ENCODE data around the gene KPNA1.
"Not testable (repeated sequence)": the region's sequence is repeated elsewhere in the genome, so short reads cannot be mapped to it uniquely, and the experiment has no call there.

Gene KPNA1

DNA sequence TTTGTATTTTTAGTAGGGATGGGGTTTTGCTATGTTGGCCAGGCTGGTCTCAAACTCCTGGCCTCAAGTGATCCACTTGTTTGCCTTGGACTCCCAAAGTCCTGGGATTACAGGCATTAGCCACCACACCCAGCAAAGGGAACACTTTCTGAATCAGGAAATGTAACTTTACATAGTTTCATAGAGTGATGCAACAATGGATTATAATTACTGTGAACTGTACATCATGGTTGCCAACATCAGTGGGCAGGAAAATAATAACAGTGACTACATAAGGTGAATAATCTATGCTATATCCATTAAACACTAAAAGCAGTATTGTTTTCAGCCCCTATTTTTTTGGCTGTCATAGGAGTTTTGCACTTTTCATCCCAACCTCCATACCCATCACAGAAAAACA lies 5.0 kb upstream of the KPNA1 start:
- DNase-seq: no peak

DNA sequence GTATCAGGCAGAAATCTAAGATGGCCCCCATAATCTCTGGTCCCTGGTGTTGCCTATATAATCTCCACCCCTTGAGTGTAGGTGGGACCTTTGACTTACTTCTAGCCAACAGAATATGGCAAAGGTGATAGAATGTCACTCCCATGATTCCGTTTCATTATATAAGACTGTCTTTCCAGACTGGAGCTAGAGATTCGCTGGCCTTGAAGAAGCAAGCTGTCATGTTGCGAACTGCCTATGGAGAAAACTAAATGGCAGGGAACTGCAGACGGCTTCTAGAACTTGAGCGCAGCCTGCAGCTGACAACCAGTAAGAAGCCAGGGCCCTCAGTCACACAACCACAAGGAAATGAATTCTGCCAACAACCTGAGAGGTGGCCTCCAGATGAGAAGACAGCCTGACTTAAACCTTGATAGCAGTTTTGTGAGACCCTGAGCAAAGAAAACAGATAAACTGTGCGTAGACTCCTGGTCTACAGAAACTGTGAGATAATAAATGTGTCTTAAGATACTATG lies 2.2 kb upstream of the KPNA1 start:
- DNase-seq: no peak

DNA sequence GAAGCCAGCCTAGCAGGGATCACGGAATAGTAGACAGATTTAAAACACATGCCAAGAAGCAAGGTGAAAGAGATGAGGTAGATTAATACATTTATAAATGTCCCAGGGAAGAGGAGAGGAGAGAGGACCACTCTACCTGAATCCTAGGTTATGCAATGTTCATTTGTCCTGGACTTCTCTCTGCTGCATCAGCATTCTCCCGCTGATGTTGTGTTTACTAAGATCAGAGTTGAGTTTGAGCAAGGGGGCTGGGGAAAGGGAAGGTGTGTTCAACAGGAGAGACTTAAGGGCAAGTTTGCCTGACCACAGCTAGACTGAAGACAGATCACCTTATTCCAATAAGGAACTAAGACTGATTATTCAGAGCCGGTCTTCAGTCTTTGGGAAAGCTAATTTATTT lies 1.1 kb upstream of the KPNA1 start:
- DNase-seq: no peak

DNA sequence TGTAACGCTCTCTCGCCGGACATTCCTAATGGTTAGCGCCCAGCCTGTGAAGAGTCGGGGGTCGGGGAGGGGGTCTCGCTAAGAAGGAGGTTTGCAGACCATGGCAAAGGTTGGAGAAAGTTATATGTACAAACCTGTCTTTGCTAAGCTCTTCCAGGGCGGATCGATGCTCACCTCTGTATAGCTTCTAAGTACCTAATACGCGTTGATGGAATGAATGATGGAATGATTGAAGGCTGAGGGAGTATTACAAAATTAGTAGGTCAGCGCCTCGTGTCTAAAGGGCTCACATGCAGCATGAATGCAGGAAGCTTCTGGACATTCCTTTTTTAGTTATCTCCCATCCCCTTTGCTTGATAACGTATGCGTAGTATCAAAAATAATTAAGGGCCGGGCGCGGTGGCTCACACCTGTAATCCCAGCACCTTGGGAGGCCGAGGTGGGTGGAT lies 305 bp upstream of the KPNA1 start:
- DNase-seq: no peak

DNA sequence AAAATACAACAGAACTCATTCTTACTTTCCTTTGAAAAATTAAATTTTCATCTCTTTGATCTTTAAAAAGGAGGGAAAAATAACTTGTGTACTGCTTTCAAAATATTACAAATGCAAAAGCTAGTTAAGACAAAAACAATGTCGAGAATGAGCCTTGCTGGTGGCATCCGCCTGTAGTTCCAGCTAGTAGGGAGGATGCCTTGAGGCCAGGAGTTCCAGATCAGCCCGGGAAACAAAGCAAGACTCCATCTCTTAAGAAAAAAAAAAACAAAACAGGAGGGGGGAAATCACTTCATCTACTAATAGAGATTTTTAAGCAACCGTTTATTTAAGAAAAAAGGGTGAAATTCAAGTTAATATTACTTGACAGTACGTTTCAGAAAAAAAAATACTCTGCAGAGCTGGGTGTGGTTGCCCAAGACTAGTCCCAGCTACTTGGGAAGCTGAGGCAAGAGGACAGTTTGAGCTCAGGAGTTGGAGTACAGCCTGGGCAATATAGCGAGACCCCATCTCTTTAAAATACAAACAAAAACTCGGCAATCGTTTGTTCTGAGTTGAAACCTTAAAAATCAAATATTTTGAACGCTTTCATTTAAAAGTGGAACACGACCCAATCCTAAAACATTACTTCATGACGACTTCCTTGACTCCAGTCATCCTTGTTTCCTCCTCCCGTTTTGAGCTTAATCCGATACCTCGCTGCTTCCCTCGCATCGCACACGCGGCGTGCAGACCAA lies 1.2 kb downstream of the KPNA1 start:
- no peak for DNase-seq

DNA sequence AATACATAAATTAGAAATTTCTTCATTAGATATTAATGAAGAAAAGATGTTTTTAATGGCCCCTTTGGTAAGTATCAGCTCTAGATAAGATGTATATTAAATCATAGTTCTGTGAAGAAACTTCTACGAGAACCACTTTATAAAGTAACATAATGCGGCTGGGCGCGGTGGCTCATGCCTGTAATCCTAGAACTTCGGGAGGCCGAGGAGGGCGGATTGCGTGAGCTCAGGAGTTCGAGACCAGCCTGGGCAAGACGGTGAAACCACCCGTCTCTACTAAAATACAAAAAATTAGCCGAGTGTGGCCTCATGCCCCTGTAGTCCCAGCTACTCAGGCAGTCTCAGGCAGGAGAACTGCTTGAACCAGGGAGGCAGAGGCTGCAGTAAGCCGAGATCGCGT lies 2.5 kb downstream of the KPNA1 start:
- DNase-seq: no peak

DNA sequence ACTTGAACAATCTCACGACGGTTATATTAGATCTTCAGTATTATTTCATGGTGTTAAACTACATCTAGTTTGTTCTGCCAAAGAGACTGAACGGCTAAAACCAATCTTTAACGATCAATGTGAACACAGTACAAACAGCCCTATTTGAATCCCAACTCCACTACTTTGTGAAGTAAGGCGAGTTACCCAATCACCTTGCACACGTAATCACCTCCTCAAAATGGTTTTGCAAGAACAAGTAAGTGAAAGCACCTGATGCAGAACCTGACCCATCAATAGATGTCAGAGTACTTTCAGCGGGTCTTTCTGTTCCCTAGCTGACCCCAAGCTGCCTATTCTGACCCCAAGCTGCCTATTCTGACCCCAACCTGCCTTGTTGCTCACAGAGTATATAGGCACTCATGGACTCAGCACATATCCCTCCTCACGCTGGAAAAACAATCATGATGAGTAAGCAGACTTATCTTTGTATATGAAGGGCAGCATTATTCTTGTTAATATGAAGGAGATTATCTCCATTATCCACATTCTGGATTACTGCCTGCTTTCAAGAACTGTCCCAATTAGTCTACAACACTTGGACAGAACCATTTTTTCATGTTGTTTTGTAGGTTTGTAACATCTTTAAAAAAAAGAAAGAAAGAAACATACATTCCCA lies 3.7 kb downstream of the KPNA1 start:
- no peak for DNase-seq

DNA sequence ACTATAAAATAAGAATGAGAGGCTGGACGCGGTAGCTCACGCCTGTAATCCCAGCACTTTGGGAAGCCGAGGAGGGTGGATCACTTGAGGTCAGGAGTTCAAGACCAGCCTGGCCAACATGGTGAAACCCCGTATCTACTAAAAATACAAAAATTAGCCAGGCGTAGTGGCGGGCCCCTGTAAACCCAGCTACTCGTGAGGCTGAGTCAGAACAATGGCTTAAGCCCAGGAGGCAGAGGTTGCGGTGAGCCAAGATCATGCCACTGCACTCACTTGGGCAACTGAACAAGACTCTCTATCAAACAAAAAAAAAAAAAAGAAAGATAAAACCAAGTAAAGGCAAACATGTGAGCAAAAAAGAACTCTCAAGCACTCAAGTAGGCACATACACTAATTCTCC lies 5.8 kb downstream of the KPNA1 start:
- not testable (repeated sequence) for DNase-seq

DNA sequence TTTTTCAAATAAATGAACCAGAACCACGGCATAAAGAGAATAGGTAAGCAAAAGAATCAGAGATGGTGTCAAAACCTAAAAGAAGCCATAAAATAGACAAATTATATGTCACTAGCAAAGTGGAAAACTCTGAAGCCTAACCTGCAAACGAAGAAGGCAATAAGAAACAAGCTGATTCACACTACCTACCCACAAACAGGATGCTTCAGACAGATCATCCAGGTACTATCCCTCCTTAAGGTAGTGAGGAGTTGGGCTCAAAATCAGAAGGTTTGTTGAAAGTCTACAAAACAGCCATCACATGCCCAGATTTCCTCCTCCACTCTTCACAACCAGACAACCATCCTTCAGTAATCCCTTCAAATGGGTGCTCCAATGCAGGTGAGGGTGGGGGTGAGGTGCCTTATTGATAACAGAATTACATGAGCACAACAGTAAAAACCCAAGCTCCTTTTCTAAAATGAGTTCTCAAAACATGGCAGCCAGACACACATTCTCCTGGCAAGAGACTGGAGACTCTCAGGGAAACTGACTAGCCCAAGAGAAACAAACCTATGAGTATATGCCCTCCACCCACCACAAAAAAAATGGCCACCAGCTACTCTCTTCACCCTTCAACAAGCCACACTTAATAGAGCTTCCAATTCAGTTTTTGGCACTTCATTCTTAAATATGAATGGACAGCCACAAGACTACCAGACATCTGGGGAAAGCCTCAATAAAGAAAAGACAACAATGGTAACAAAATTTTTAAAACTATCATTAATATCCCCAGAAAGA lies 6.4 kb downstream of the KPNA1 start:
- no peak for DNase-seq

DNA sequence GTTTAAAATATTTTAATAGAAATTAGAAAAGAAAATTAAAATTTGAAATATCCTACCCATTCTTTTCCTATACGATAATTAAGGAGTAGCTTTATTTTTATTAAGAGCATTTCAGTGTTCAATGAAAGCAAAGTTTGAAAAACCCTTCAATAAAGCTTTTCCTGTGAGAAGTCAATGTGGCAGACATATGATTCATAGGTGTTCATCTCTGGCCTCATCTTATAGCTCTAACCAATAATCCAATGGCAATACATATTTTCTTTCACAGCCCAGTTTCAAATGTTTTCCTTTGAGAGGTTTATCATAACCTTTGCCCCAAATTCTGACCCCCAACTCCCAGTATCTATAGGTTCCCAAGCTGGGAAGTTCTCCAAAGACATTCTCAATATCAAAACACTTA lies 8.3 kb downstream of the KPNA1 start:
- DNase-seq: no peak

DNA sequence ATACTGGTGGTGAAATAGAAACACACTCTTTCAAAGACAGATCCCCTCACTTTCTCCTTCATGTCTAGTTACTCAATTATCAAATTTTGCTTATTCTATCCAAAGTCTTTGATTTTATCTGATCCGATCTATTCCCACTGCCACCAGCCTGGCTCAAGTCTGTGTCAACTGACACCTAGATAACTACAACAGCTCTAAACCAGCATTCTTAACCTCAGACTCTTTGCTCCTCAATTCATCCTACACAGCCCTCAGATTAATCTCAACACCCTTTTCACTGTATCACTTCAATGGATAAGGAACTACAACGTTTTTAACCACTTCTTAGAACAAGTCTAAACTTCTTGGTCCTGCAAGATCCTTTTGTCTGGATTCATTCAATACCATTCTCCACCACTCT lies 9.1 kb downstream of the KPNA1 start:
- DNase-seq: no peak

DNA sequence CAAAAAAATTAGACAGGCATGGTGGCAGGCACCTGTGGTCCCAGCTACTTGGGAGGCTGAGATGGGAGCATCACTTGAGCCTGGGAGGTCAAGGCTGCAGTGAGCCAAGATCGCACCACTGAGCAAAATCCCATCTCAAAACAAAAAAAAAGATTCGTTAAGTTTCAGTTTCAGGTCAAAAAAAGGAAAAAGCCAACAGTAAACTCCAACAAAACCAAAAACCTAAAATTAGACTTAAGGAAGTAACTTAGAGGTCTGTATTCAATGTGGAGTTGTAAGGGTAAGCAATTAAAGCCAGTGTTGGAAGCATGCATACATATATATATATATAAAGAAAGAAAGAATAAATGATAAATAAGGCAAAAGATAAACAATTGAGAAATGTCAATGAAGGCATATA lies 11.8 kb downstream of the KPNA1 start:
- no peak for DNase-seq

DNA sequence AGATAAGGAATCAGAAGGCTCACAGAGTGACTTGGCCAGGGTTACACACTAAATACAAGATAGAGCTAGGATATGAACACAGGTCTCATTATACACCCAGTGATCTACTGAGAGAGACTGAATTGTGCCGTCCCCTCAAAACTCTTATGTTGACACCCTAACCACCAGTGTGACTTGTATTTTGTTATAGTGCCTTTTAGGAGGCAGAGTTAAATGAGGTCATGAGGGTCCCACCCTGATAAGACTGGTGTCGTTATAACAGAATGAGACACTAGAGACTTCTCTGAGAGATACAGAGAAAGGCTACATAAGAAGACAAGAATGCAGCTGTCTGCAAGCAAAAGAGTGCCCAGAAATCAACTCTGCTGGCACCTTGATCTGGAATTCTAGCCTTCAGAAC lies 12.6 kb downstream of the KPNA1 start:
- no peak for DNase-seq

DNA sequence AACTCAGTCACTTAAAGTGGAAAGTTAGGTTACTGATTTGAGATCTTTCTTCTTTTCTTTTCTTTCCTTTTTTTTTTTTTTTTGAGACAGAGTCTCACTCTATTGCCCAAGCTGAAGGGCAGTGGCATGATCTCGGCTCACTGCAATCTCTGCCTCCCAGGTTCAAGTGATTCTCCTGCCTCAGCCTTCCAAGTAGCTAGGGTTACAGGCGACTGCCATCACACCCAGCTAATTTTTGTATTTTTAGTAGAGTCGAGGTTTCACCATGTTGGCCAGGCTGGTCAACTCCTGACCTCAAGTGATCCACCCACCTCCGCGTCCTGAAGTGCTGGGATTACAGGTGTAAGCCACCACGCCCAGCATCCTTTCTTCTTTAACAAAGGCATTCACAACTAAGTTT lies 13.8 kb downstream of the KPNA1 start:
- DNase-seq: not testable (repeated sequence)

DNA sequence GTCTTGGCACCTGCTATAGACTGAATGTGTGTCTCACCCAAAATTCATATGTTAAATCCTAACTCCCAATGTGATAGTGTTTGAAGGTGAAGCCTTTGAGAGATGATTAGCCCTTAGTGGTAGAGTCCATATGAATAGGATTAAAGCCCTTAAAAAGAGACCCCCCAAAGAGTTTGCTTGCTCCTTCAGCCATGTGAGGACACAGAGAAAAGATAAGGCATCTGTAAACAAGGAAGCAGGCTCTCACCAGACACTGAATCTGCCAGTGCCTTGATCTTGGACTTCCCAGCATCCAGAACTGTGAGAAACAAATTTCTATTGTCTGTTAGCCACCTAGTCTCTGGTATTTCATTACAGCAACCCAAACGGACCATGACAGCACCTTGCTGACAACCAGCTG lies 16.6 kb downstream of the KPNA1 start:
- DNase-seq: no peak

DNA sequence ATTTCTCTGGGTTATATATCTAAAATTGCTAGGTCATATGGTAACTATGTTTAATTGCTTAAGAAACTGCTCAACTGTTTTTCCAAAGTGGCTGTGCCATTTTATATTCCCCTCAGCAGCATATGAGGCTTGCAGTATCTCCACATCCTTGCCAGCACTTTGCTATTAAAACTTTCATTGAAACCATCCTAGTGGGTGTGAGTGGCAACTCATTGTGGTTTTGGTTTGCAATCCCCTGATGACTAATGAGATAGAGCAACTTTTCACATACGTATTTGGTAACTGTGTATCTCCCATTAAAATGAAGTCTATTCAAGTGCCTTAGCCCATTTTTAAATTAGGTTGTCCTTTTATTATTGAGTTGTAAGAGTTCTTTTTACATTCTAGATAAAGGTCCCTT lies 17.3 kb downstream of the KPNA1 start:
- no peak for DNase-seq

DNA sequence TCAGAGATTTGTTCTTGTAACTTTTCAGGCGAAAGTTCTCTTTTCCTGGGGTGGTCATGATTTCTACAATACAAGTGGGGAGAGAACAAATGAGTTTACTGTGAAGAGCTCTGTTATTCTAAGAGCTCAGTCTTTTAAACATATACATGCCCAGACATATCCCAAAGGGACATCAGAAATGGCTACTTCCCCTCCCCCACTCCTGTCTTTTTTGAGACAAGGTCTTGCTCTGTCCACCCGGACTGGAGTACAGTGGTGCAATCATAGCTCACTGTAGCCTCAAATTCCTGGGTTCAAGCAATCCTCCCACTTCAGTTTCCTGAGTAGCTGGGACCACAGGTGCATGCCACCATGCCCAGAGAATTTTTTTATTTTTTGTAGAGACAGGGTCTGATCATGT lies 18.2 kb downstream of the KPNA1 start:
- DNase-seq: no peak

DNA sequence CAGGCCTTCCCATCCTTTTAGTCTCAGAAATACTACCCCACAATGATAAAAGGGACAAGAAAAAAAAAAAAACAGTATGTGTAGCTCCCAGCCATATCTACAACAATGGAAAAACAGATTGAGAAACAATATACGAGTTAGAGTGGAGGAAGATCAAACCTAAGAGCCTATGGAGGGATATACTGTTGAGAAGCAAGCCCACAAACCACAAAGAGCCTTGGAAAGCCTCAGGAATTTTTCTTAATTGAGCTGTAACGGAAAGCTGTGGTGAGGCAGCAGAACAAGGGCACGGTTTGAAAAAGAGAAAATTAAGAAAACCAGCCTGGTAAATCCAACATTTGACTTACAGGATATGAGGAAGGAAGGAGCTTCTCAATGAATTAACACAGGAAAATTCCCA lies 21.4 kb downstream of the KPNA1 start:
- no peak for DNase-seq

DNA sequence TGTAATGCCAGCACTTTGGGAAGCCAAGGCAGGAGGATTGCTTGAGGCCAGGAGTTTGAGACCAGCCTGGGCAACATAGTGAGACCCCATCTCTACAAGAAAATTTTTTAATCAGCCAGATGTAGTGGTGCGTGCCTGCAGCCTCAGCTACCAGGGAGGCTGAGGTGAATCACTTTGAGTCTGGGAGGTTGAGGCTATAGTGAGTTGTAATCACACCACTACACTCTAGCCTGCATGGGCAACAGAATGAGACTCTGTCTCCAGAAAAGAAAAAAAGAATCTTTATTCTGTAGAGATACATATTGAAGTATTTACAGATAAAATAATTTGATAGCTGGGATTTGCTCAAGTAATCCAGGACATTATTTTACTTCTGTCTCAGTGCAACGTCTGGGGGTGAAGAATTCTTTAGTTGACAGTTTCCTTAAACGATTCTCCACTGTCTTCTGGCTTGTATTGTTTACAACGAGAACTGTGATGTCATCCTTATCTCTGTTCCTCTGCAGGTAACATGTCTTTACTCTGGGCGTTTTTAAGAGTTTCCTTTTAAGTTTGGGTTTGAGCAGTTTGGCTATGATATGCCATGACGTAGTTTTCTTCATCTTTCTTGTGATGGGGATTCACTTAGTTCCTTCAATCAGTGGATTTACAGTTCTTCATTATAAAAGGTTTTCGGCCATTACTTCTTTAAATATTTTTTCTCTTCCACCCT lies 26.3 kb downstream of the KPNA1 start:
- no peak for DNase-seq

DNA sequence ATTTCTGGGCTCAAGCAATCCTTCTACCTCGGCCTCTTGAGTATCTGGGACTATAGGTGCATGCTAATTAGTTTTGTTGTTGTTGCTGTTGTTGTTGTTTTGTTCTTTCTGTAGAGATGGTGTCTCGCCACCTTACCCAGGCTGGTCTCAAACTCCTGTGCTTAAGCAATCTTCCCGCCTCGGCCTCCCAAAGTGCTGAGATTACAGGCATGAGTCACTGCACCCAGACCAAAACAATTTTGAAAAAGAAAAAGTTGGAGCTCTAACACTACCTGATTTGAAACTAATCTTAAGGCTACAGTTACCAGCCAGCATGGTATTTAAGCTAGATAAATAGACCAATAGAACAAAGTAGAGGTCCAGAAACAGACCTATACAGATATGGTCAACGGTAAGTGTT lies 29.8 kb downstream of the KPNA1 start:
- no peak for DNase-seq

DNA sequence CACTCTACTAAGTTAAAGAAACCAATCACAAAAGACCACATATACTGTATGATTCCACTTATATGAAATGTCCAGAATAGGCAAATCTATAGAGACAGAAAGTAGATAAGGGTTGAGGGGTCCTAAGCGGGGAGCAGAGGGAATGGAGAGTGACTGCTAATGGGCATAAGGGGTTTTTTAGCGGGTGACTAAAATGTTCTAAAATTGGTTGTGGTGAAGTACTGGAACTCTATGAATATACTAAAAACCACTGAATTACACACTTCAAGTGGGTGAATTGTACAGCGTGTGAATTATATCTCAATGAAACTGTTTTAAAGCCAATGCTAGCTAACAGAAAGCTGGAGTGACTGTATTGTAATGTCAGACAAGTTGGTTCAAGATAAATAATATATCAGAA lies 33.3 kb downstream of the KPNA1 start:
- DNase-seq: no peak

DNA sequence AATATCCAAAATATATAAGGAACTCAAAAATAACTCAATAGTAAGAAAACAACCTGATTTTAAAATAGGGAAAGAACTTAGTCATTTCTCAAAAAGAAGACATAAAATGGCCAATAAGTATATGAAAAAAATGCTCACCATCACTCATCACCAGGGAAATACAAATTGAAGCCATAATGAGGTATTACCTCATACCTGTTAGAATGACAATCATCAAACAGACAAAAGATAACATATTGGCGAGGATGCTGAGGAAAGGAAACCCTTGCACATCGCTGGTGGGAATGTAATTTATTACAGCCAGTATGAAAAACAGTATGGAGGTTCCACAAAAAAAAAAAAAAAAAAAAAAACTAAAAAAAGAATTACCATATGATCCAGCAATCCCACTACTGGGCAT lies 38.2 kb downstream of the KPNA1 start:
- no peak for DNase-seq

DNA sequence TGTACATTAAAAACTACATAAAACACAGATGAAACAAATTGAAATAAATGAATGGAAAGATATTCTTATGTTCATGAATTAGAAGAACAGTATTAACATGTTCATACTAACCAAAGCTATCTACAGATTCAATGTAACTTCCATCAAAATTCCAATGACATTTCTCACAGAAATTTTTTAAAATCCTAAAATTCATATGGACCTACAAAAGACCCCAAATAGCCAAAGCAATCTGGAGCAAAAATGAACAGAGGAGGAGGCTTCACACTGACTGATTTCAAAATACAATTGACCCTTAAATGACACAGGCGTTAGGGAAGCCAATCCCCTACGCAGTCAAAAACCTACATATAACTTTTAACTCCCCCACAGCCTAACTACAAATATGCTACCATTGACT lies 39.4 kb downstream of the KPNA1 start:
- no peak for DNase-seq
